SU-DHL-6 (cell line): ENCODE measurements around the gene GRIA1.

Source experiments
- EZH2phosphoT487 ChIP-seq: fragments of 200-600 bp; sonication (generic), shearing (Covaris generic); conservative IDR thresholded peaks from 2 replicates; pipeline ENCODE4 v1.6.1; 2018; ENCODE audit warnings: mild to moderate bottlenecking, antibody characterized with exemption, low read length, moderate library complexity, mixed read lengths
- TF ChIP-seq, protein P1 (sequence below): fragments of 200-600 bp; sonication (generic); IDR thresholded peaks from one replicate; pipeline ENCODE4 v1.5.1; 2017; ENCODE audit warnings: antibody characterized with exemption, mild to moderate bottlenecking, low read length, moderate library complexity; ENCODE audit not compliant: insufficient read depth, poor library complexity, severe bottlenecking

DNA sequence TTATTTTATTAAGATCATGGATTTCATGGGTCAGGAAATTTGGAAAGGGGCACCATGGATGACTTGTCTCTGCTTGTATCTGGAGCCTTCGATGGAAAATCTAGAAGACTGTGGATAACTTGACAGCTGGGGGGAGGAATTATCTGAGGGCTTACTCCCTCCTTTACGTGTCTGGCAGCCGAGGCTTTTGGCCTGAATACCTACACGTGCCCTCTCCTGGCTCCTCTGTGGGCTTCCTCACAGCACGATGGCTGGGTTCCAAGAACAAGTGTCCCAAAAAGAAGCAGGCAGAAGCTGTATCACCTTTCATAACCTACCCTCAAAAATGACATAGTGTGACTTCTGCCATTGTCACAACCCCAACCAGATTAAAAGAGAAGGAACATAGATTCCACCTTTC is 228.9 kb downstream of the GRIA1 start:
- TF ChIP-seq, protein P1, sequence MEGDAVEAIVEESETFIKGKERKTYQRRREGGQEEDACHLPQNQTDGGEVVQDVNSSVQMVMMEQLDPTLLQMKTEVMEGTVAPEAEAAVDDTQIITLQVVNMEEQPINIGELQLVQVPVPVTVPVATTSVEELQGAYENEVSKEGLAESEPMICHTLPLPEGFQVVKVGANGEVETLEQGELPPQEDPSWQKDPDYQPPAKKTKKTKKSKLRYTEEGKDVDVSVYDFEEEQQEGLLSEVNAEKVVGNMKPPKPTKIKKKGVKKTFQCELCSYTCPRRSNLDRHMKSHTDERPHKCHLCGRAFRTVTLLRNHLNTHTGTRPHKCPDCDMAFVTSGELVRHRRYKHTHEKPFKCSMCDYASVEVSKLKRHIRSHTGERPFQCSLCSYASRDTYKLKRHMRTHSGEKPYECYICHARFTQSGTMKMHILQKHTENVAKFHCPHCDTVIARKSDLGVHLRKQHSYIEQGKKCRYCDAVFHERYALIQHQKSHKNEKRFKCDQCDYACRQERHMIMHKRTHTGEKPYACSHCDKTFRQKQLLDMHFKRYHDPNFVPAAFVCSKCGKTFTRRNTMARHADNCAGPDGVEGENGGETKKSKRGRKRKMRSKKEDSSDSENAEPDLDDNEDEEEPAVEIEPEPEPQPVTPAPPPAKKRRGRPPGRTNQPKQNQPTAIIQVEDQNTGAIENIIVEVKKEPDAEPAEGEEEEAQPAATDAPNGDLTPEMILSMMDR, result no peak
- no peak for TF ChIP-seq EZH2phosphoT487
